Myocyte (in vitro differentiated cells): ENCODE measurements around the gene FAM110A. TPM values are rescaled to one million over a fixed set of nuclear protein-coding genes. Genes with fewer than 3 reads are reported as not detected.
"Not testable (repeated sequence)": the region's sequence is repeated elsewhere in the genome, so short reads cannot be mapped to it uniquely, and the experiment has no call there.

Experiments used
- DNase-seq: peaks from one replicate; pipeline ENCODE4 v3.0.0-alpha.2; 2012; ENCODE audit warnings: low read depth
- polyA plus RNA-seq: library from polyadenylated mRNA; unstranded; fragments of >200 nt; gene quantifications from one replicate; pipeline ENCODE4 v1.2.1, GENCODE V29; 2012; ENCODE audit warnings: missing spikeins
- total RNA-seq: library from RNA; depleted of rRNA; stranded (reverse); fragments of >200 nt; gene quantifications from 2 replicates; pipeline ENCODE4 v1.2.3, GENCODE V29; 2014

The FAM110A gene
- 0.29 and 1.2 TPM in 2 replicates for total RNA-seq
- 0.73 TPM for polyA plus RNA-seq

- DNase-seq = peak; percentile 93
Observed at GRCh38 chr20:833450-834150, at the start of gene FAM110A. Gene FAM110A (plus strand): TSS chr20:833715. CDS start chr20:844805, 11,090 bp downstream.

- no peak for DNase-seq
Observed at GRCh38 chr20:787825-788224, 45.7 kb upstream of the FAM110A start.

- no peak for DNase-seq
Observed at GRCh38 chr20:791056-791455, 42.5 kb upstream of the FAM110A start.

- DNase-seq = no peak
Observed at GRCh38 chr20:792248-792647, 41.3 kb upstream of the FAM110A start.

- no peak for DNase-seq
Observed at GRCh38 chr20:796921-797320, 36.6 kb upstream of the FAM110A start.

- DNase-seq = not testable (repeated sequence)
Observed at GRCh38 chr20:798746-799145, 34.8 kb upstream of the FAM110A start.

GRCh38 chr20:800026-800425 is 33.5 kb upstream of the FAM110A start:
- not testable (repeated sequence) for DNase-seq

GRCh38 chr20:801678-802077 is 31.8 kb upstream of the FAM110A start:
- DNase-seq = no peak

GRCh38 chr20:805713-806112 is 27.8 kb upstream of the FAM110A start:
- no peak for DNase-seq

- DNase-seq = not testable (repeated sequence)
Observed at GRCh38 chr20:811776-812434, 21.6 kb upstream of the FAM110A start.

- not testable (repeated sequence) for DNase-seq
Observed at GRCh38 chr20:812435-812814, 21.1 kb upstream of the FAM110A start.

- DNase-seq = no peak
Observed at GRCh38 chr20:813390-813789, 20.1 kb upstream of the FAM110A start.

GRCh38 chr20:815226-815625 is 18.3 kb upstream of the FAM110A start:
- DNase-seq = no peak

- peak; percentile 68 for DNase-seq
Observed at GRCh38 chr20:815914-816606, 17.5 kb upstream of the FAM110A start.

- no peak for DNase-seq
Observed at GRCh38 chr20:818001-818664, 15.4 kb upstream of the FAM110A start.

GRCh38 chr20:819680-820322 is 13.7 kb upstream of the FAM110A start:
- no peak for DNase-seq

- no peak for DNase-seq
Observed at GRCh38 chr20:820323-820953, 13.1 kb upstream of the FAM110A start.

- peak; percentile 39 for DNase-seq
Observed at GRCh38 chr20:821046-821730, 12.3 kb upstream of the FAM110A start.

- DNase-seq = no peak
Observed at GRCh38 chr20:821731-822065, 11.8 kb upstream of the FAM110A start.
